HG03039 (cell line): ENCODE measurements around the gene THBS3.
"Not testable (repeated sequence)": the region's sequence is repeated elsewhere in the genome, so short reads cannot be mapped to it uniquely, and the experiment has no call there.

Experiments
- ATAC-seq: cut with Tn5 transposase; IDR thresholded peaks from one replicate; pipeline ENCODE4 v1.9.1; 2021; ENCODE audit warnings: mild to moderate bottlenecking, moderate library complexity; ENCODE audit not compliant: unreplicated experiment

Gene THBS3

GRCh38 chr1:155235375-155235774, 27.7 kb upstream of the THBS3 start:
- ATAC-seq: not testable (repeated sequence)

GRCh38 chr1:155233502-155233901, 25.8 kb upstream of the THBS3 start:
- not testable (repeated sequence) for ATAC-seq

- ATAC-seq: not testable (repeated sequence)
These were observed 24.6 kb upstream of the THBS3 start for GRCh38 chr1:155232001-155232978.

GRCh38 chr1:155231302-155231701, 23.6 kb upstream of the THBS3 start:
- not testable (repeated sequence) for ATAC-seq

GRCh38 chr1:155228096-155228427, 20.4 kb upstream of the THBS3 start:
- no peak for ATAC-seq

GRCh38 chr1:155227261-155228095, 19.8 kb upstream of the THBS3 start:
- peak; percentile 90 for ATAC-seq

- no peak for ATAC-seq
These were observed 19.2 kb upstream of the THBS3 start for GRCh38 chr1:155226910-155227260.

- no peak for ATAC-seq
These were observed 18.7 kb upstream of the THBS3 start for GRCh38 chr1:155226188-155226909.

- not testable (repeated sequence) for ATAC-seq
These were observed 17.7 kb upstream of the THBS3 start for GRCh38 chr1:155225404-155225759.

GRCh38 chr1:155223047-155223446, 15.3 kb upstream of the THBS3 start:
- ATAC-seq: no peak

GRCh38 chr1:155220211-155220965, 12.7 kb upstream of the THBS3 start:
- ATAC-seq: not testable (repeated sequence)

GRCh38 chr1:155219592-155220031, 11.9 kb upstream of the THBS3 start:
- no peak for ATAC-seq

- ATAC-seq: no peak
These were observed 11.3 kb upstream of the THBS3 start for GRCh38 chr1:155218854-155219591.

GRCh38 chr1:155214702-155215101, 7.0 kb upstream of the THBS3 start:
- not testable (repeated sequence) for ATAC-seq

- ATAC-seq: not testable (repeated sequence)
These were observed 4.3 kb upstream of the THBS3 start for GRCh38 chr1:155212051-155212440.

- not testable (repeated sequence) for ATAC-seq
These were observed 3.8 kb upstream of the THBS3 start for GRCh38 chr1:155211381-155212050.

- ATAC-seq: no peak
These were observed 2.8 kb upstream of the THBS3 start for GRCh38 chr1:155210314-155211104.

- ATAC-seq: no peak
These were observed 1.6 kb upstream of the THBS3 start for GRCh38 chr1:155209312-155209721.
